SK-N-SH (cell line): ENCODE data around the gene TACC2. TPM values are rescaled to one million over a fixed set of nuclear protein-coding genes. Genes with fewer than 3 reads are reported as not detected.

ENCODE experiments used
- CTCF ChIA-PET: fragments of 300-600, 350-600 bp; formaldehyde crosslinking; extraction: SDS; loops from one replicate; lab custom pipeline; 2021; lab: Yijun Ruan, JAX
- POLR2A ChIA-PET: fragments of 350-600 bp; sonication (Branson Sonifier 250); formaldehyde crosslinking; extraction: SDS; loops from one replicate; lab custom pipeline; 2020; ENCODE audit warnings: antibody characterized with exemption, inconsistent platforms; lab: Yijun Ruan, JAX
- DNase-seq: peaks from one replicate; pipeline ENCODE4 v3.0.0; 2012
- H2AFZ ChIP-seq: fragments of 200-600 bp; sonication (generic); 2 replicates; pipeline ENCODE4 v1.8.1; 2016; ENCODE audit warnings: antibody characterized with exemption, mild to moderate bottlenecking, low read depth
- H3F3A ChIP-seq: fragments of 200-600 bp; sonication (generic); replicated peaks from 2 replicates; pipeline ENCODE3; 2016; ENCODE audit warnings: antibody characterized with exemption, mild to moderate bottlenecking; ENCODE audit not compliant: insufficient read depth
- H3K27ac ChIP-seq, 2 experiments: fragments of 200-500 bp in 1 of 2; fragments of 200-600 bp in 1 of 2; sonication (Bioruptor generic) in 1 of 2; sonication (generic), shearing (Covaris generic) in 1 of 2; 2 replicates each; pipeline versions ENCODE4 v1.5.1 to v1.6.1; 2014 to 2016; ENCODE audit warnings: low read depth in 2 of 2, inconsistent platforms in 1 of 2, low read length in 1 of 2, mild to moderate bottlenecking in 1 of 2, mixed read lengths in 1 of 2
- H3K27me3 ChIP-seq: fragments of 200-600 bp; sonication (generic), shearing (Covaris generic); 2 replicates; pipeline ENCODE4 v1.6.1; 2016; ENCODE audit warnings: mixed run types; ENCODE audit not compliant: insufficient read depth
- H3K36me3 ChIP-seq, 2 experiments: fragments of 200-500 bp in 1 of 2; fragments of 200-600 bp in 1 of 2; sonication (Bioruptor generic) in 1 of 2; sonication (generic) in 1 of 2; replicated peaks in 1 of 2; 2 replicates each; pipeline versions ENCODE3 to v1.5.1; 2014 to 2016; ENCODE audit warnings: low read length in 1 of 2, mild to moderate bottlenecking in 1 of 2; ENCODE audit not compliant: insufficient read depth in 2 of 2, control insufficient read depth in 1 of 2
- H3K4me1 ChIP-seq, 2 experiments: fragments of 200-500 bp in 1 of 2; fragments of 200-600 bp in 1 of 2; sonication (Bioruptor generic) in 1 of 2; sonication (generic), shearing (Covaris generic) in 1 of 2; 2 replicates each; pipeline versions ENCODE4 v1.5.1 to v1.6.1; 2014 to 2016; ENCODE audit warnings: low read depth in 1 of 2, low read length in 1 of 2, mixed run types in 1 of 2; ENCODE audit not compliant: insufficient read depth in 2 of 2, control insufficient read depth in 1 of 2
- H3K4me2 ChIP-seq: fragments of 200-600 bp; sonication (generic), shearing (Covaris generic); 2 replicates; pipeline ENCODE4 v1.6.1; 2017; ENCODE audit warnings: mixed run types
- H3K4me3 ChIP-seq, 2 experiments: fragments of 200-500 bp in 1 of 2; fragments of 200-600 bp in 1 of 2; sonication (Bioruptor generic) in 1 of 2; sonication (generic), shearing (Covaris generic) in 1 of 2; 2 replicates each; pipeline versions ENCODE4 v1.5.1 to v1.8.1; 2014 to 2016; ENCODE audit warnings: low read depth in 2 of 2, inconsistent platforms in 1 of 2, low read length in 1 of 2, mild to moderate bottlenecking in 1 of 2, mixed read lengths in 1 of 2, moderate library complexity in 1 of 2
- H3K79me2 ChIP-seq: fragments of 200-600 bp; sonication (generic); 2 replicates; pipeline ENCODE4 v1.8.1; 2017; ENCODE audit warnings: mild to moderate bottlenecking; ENCODE audit not compliant: insufficient read depth
- H3K9ac ChIP-seq: fragments of 200-600 bp; sonication (generic); 2 replicates; pipeline ENCODE4 v1.6.1; 2017; ENCODE audit warnings: mixed run types
- H3K9me2 ChIP-seq: fragments of 200-600 bp; sonication (generic); 2 replicates; pipeline ENCODE4 v1.6.1; 2017; ENCODE audit warnings: mixed run types
- H3K9me3 ChIP-seq: fragments of 200-600 bp; sonication (generic); 2 replicates; pipeline ENCODE4 v1.6.1; 2017; ENCODE audit warnings: mixed run types, mild to moderate bottlenecking, moderate library complexity
- H4K20me1 ChIP-seq: fragments of 200-600 bp; sonication (generic); 2 replicates; pipeline ENCODE4 v1.6.1; 2017; ENCODE audit warnings: mild to moderate bottlenecking, mixed run types; ENCODE audit not compliant: insufficient read depth
- CHD2 ChIP-seq: fragments of 150-350 bp; IDR thresholded peaks from 2 replicates; pipeline ENCODE4 v1.6.1; 2018; ENCODE audit warnings: low read length; ENCODE audit not compliant: partially characterized antibody
- EP300 ChIP-seq, 2 experiments: IDR thresholded peaks; 2 replicates each; pipeline versions ENCODE4 v1.4.0 to v1.6.1; 2012; ENCODE audit warnings: borderline replicate concordance in 1 of 2, low read depth in 1 of 2, low read length in 1 of 2
- FOSL2 ChIP-seq: IDR thresholded peaks from 2 replicates; pipeline ENCODE4 v1.4.0; 2012; ENCODE audit warnings: low read depth, mild to moderate bottlenecking, moderate library complexity, borderline replicate concordance
- FOXJ3 ChIP-seq: sonication (generic); formaldehyde crosslinking; IDR thresholded peaks from 2 replicates; pipeline ENCODE4 v1.5.1; 2020; ENCODE audit warnings: mild to moderate bottlenecking, missing genetic modification reagents
- FOXM1 ChIP-seq: IDR thresholded peaks from 2 replicates; pipeline ENCODE4 v1.4.0; 2012; ENCODE audit warnings: low read depth, mild to moderate bottlenecking
- MEF2A ChIP-seq: IDR thresholded peaks from 2 replicates; pipeline ENCODE4 v1.4.0; 2012; ENCODE audit warnings: low read depth, borderline replicate concordance
- NRF1 ChIP-seq: IDR thresholded peaks from 2 replicates; pipeline ENCODE4 v1.6.1; 2012; ENCODE audit warnings: low read depth, mild to moderate bottlenecking, low read length
- RCOR1 ChIP-seq: fragments of 150-350 bp; IDR thresholded peaks from 2 replicates; pipeline ENCODE4 v1.6.1; 2017; ENCODE audit warnings: antibody characterized with exemption, low read length
- RFX5 ChIP-seq: IDR thresholded peaks from 2 replicates; pipeline ENCODE4 v1.6.1; 2012; ENCODE audit warnings: mild to moderate bottlenecking, improper control_type of control experiment, low read length
- SMC3 ChIP-seq: IDR thresholded peaks from 2 replicates; pipeline ENCODE4 v1.6.1; 2012; ENCODE audit warnings: low read depth, low read length, improper control_type of control experiment
- TAF1 ChIP-seq: IDR thresholded peaks from 2 replicates; pipeline ENCODE4 v1.6.1; 2012; ENCODE audit warnings: low read depth, mild to moderate bottlenecking, low read length, moderate library complexity, borderline replicate concordance
- YY1 ChIP-seq: IDR thresholded peaks from 2 replicates; pipeline ENCODE4 v1.4.0; 2012; ENCODE audit warnings: low read depth, mild to moderate bottlenecking
- WGBS: methylation state at CpG from one replicate; pipeline ENCODE4 v1.1.6; 2017; ENCODE audit warnings: low lambda C conversion rate; 5-methylcytosine and 5-hydroxymethylcytosine counted together
- polyA plus RNA-seq, 3 experiments: library from polyadenylated mRNA; depleted of rRNA; stranded (reverse); fragments of >200 nt; gene quantifications; 2 replicates each; pipeline ENCODE4 v1.2.3, GENCODE V29; 2012
- TF ChIP-seq, protein P1 (sequence below): IDR thresholded peaks from 2 replicates; pipeline ENCODE4 v1.4.0; 2012; ENCODE audit warnings: low read depth, borderline replicate concordance

TACC2 gene
- polyA plus RNA-seq, 1 of the 3 experiments (the other 2 are of a cell fraction): 8.8 TPM

DNA sequence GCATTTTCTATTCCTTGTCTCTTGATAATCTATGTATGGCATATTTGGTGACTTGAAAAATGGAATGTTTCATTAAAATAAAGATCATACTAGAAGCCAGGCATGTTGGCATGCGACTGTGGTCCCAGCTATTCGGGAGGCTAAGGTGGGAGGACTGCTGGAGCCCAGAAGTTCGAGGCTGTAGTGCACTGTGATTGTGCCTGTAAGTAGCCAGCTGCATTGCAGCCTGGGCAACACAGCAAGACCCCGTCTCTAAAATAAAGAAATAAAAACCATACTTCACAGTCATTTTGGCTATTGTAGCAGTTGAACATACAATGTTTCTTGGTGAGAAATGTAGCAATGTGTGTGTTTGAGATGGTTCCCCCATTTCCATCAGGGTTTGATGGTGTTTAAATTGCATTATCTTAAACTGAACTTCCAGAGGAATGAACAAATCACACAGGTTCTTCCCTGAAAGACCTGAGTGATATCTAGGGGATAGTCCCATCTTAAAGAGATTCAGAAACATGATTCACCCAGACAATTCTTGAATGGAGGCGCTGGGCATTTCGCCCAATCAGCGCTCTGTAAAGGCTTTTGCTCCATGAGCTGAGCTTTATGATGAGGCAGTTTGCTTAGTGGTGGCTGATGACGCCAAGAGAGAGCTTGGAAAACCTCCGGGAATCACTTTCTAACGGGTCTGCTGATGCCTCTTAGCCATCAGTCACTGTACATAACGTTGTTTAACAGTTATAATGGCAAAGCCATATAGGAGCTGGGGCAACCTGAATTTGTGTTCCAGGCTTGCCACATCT lies 262.7 kb downstream of the TACC2 start:
- ChIA-PET CTCF (interaction anchor here (0.9 to 1.0 kb wide), 2 partner anchors 16 to 366 kb away, joined by 3 read pairs; no protein-coding TSS in a partner anchor), POLR2A (no interaction called here)
- Histone ChIP-seq H3K4me2 (no peak overlapping the region), H3K36me3 (no peaks in the 10 kb centered on the region), H3K4me3 (no peak overlapping the region), H3K79me2 (no peaks in the 10 kb centered on the region), H2AFZ (no peak overlapping the region), H3K4me1 (peaks cover 0 to 2% of the 10 kb centered on the region in 2 experiments; a peak in 2 of 4 replicates), H3K9ac (no peak overlapping the region), H3K27me3 (no peaks in the 10 kb centered on the region), H3K9me2 (no peaks in the 10 kb centered on the region), H3K27ac (no peak overlapping the region), H3F3A (no peaks in the 10 kb centered on the region), H3K9me3 (no peaks in the 10 kb centered on the region), H4K20me1 (no peaks in the 10 kb centered on the region)
- no peak for DNase-seq
- TF ChIP-seq FOSL2 (no peak), FOXJ3 (CRISPR knock-in tag) (no peak), RFX5 (no peak), SMC3 (no peak), CHD2 (no peak), FOXM1 (no peak), TAF1 (no peak), MEF2A (no peak), RCOR1 (no peak)
- TF ChIP-seq, protein P1, sequence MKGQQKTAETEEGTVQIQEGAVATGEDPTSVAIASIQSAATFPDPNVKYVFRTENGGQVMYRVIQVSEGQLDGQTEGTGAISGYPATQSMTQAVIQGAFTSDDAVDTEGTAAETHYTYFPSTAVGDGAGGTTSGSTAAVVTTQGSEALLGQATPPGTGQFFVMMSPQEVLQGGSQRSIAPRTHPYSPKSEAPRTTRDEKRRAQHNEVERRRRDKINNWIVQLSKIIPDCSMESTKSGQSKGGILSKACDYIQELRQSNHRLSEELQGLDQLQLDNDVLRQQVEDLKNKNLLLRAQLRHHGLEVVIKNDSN: no peak
- 91% methylated on average over 11 of the region's 11 CpGs for WGBS

DNA sequence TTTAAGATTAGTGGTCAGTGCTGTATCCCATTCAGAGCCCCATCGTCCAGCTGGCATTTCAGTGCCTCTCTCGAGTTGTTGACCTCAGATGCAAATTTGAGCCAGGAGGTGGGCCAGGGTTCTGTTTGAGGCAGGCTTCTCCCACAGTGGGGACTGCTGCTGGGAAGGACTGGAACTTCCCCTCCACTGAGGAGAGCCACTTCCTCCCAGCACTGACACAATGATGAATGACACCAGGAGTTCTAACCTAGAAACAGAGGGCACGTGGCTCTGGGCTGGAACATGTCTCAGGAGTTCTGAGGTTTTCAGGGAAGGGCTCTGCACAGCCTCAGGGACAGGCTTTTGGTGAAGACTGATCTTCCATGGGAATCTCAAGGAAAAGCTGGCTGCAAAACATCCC lies 263.8 kb downstream of the TACC2 start:
- H3K4me1 ChIP-seq: peaks cover 0 to 2% of the 10 kb centered on the region in 2 experiments; a peak in 2 of 4 replicates
- no peak overlapping the region for H3K4me2 ChIP-seq
- H3K27ac ChIP-seq: no peak overlapping the region
- H3K9me3 ChIP-seq: no peaks in the 10 kb centered on the region
- no peak overlapping the region for H2AFZ ChIP-seq
- POLR2A ChIA-PET: no interaction called here
- H3K9ac ChIP-seq: no peak overlapping the region
- no peak for DNase-seq
- H3K4me3 ChIP-seq: no peak overlapping the region
- H4K20me1 ChIP-seq: no peaks in the 10 kb centered on the region
- TF ChIP-seq SMC3: no peak
- no peak for TF ChIP-seq EP300 (IDR thresholded peaks at IDR 0.05; ENCODE audit: borderline replicate concordance in 1 of 2, low read depth in 1 of 2, low read length in 1 of 2)
- TF ChIP-seq NRF1: no peak
- TF ChIP-seq, protein P1: no peak
- no peak for TF ChIP-seq YY1
- no peak for TF ChIP-seq FOSL2
- no peak for TF ChIP-seq RFX5
- TF ChIP-seq, all 33 proteins: peak for 0
- H3K79me2 ChIP-seq: no peaks in the 10 kb centered on the region
- CTCF ChIA-PET: interaction anchor here (3.7 kb wide), 1 partner anchor 16 kb away, joined by 18 read pairs; no protein-coding TSS in a partner anchor
- no peaks in the 10 kb centered on the region for H3F3A ChIP-seq
- no peaks in the 10 kb centered on the region for H3K36me3 ChIP-seq
- no peaks in the 10 kb centered on the region for H3K27me3 ChIP-seq
- WGBS: 85% methylated on average over 3 of the region's 3 CpGs
- H3K9me2 ChIP-seq: no peaks in the 10 kb centered on the region
